HL-60 (cell line): ENCODE measurements around the gene ADAM30.

Experiments used
- CTCF ChIP-seq: IDR thresholded peaks from one replicate; pipeline ENCODE4 v1.5.1; 2011; ENCODE audit warnings: low read length, control low read depth, inconsistent platforms; ENCODE audit not compliant: insufficient read depth
- POLR2AphosphoS5 ChIP-seq: IDR thresholded peaks from 2 replicates; pipeline ENCODE4 v1.6.1; 2012; ENCODE audit warnings: low read depth

- TF ChIP-seq CTCF = no peak
- no peak for TF ChIP-seq POLR2AphosphoS5
Observed at GRCh38 chr1:119871881-119872280, 24.4 kb downstream of the ADAM30 start.
